GM12878 (cell line): ENCODE data around the gene ATP5F1D. TPM values are rescaled to one million over a fixed set of nuclear protein-coding genes. Genes with fewer than 3 reads are reported as not detected.

ENCODE experiments used
- ATAC-seq: fragments of 200-7000 bp; cut with Tn5 transposase; 3 replicates; pipeline ENCODE4 v1.9.1; 2020; ENCODE audit warnings: mild to moderate bottlenecking, moderate library complexity
- BruUV-seq: library from RNA; stranded (reverse); fragments of 400-500 nt; replicated peaks from 2 replicates; lab custom pipeline; 2021; lab: Mats Ljungman, UMichigan
- CTCF ChIA-PET: fragments of 300-600 bp; sonication (Branson Sonifier 250); formaldehyde crosslinking; extraction: SDS; loops from one replicate; lab custom pipeline; 2021; ENCODE audit warnings: inconsistent platforms; lab: Yijun Ruan, JAX
- POLR2A ChIA-PET: fragments of 350-600 bp; formaldehyde crosslinking; extraction: SDS; loops from one replicate; lab custom pipeline; 2021; ENCODE audit warnings: inconsistent platforms; lab: Charles Lee
- RAD21 ChIA-PET: fragments of 300-600 bp; sonication (Branson Sonifier 250); formaldehyde crosslinking; loops from one replicate; lab custom pipeline; 2023; ENCODE audit warnings: antibody characterized with exemption; ENCODE audit not compliant: unreplicated experiment; lab: Charles Lee
- SMC1A ChIA-PET: fragments of 300-600 bp; sonication (Branson Sonifier 250); formaldehyde crosslinking; loops from one replicate; lab custom pipeline; 2023; ENCODE audit not compliant: unreplicated experiment, uncharacterized antibody; lab: Charles Lee
- DNase-seq: peaks from one replicate; pipeline ENCODE4 v3.0.0-alpha.2; 2011; ENCODE audit warnings: low read depth, low spot score
- FAIRE-seq: peaks from 3 replicates; lab custom pipeline; 2011; peaks lifted over from hg19 to GRCh38; lab: Jason Lieb, UNC
- H2AFZ ChIP-seq: 2 replicates; pipeline ENCODE4 v1.6.0; 2011; ENCODE audit warnings: low read depth, low read length, control low read depth; ENCODE audit not compliant: control insufficient read depth
- H3K27ac ChIP-seq: 2 replicates; pipeline ENCODE4 v1.5.1; 2011; ENCODE audit warnings: control low read depth; ENCODE audit not compliant: control insufficient read depth, insufficient read depth
- H3K27me3 ChIP-seq, 2 experiments: replicated peaks in 1 of 2; 2 replicates each; pipeline versions ENCODE4 v1.6.0 to v1.6.1; 2011; ENCODE audit warnings: low read length in 1 of 2; ENCODE audit not compliant: control insufficient read depth in 2 of 2, insufficient read depth in 2 of 2
- H3K36me3 ChIP-seq, 2 experiments: 2 replicates each; pipeline ENCODE4 v1.5.1; 2011; ENCODE audit warnings: low read length in 1 of 2; ENCODE audit not compliant: control insufficient read depth in 2 of 2, insufficient read depth in 2 of 2
- H3K4me1 ChIP-seq: 2 replicates; pipeline ENCODE4 v1.6.1; 2011; ENCODE audit warnings: mild to moderate bottlenecking, low read length, moderate library complexity, mixed read lengths; ENCODE audit not compliant: control insufficient read depth, insufficient read depth
- H3K4me2 ChIP-seq: 2 replicates; pipeline ENCODE4 v1.6.0; 2011; ENCODE audit warnings: control low read depth; ENCODE audit not compliant: control insufficient read depth, insufficient read depth
- H3K4me3 ChIP-seq: fragments of 200-600 bp; sonication (generic); 2 replicates; pipeline ENCODE4 v1.5.1; 2016
- H3K79me2 ChIP-seq: 2 replicates; pipeline ENCODE4 v1.6.0; 2011; ENCODE audit warnings: low read length; ENCODE audit not compliant: control insufficient read depth, insufficient read depth
- H3K9ac ChIP-seq: 2 replicates; pipeline ENCODE4 v1.8.0; 2011; ENCODE audit warnings: low read length, control low read depth, mixed read lengths; ENCODE audit not compliant: control insufficient read depth, insufficient read depth
- H3K9me3 ChIP-seq: replicated peaks from 3 replicates; pipeline ENCODE4 v1.5.1; 2011; ENCODE audit warnings: mild to moderate bottlenecking, low read length; ENCODE audit not compliant: control insufficient read depth, insufficient read depth
- H4K20me1 ChIP-seq: 2 replicates; pipeline ENCODE4 v1.6.0; 2011; ENCODE audit not compliant: control insufficient read depth, insufficient read depth
- MEF2A ChIP-seq: IDR thresholded peaks from 2 replicates; pipeline ENCODE4 v1.6.1; 2011; ENCODE audit warnings: low read depth, mild to moderate bottlenecking, low read length, moderate library complexity; ENCODE audit not compliant: insufficient read depth
- MXI1 ChIP-seq: fragments of 150-350 bp; IDR thresholded peaks from 2 replicates; pipeline ENCODE4 v1.6.1; 2011; ENCODE audit warnings: low read depth, mild to moderate bottlenecking, inconsistent platforms, low read length, improper control_type of control experiment
- NFYB ChIP-seq: IDR thresholded peaks from 2 replicates; pipeline ENCODE4 v1.6.1; 2011; ENCODE audit warnings: low read depth, mild to moderate bottlenecking, low read length, improper control_type of control experiment, moderate library complexity; ENCODE audit not compliant: insufficient read depth
- PBX3 ChIP-seq: IDR thresholded peaks from 2 replicates; pipeline ENCODE4 v1.6.1; 2011; ENCODE audit warnings: mild to moderate bottlenecking, low read depth, low read length, moderate library complexity; ENCODE audit not compliant: insufficient replicate concordance
- PKNOX1 ChIP-seq: fragments of 450-650 bp; IDR thresholded peaks from 2 replicates; pipeline ENCODE4 v1.6.1; 2016; ENCODE audit warnings: mild to moderate bottlenecking
- RAD51 ChIP-seq: fragments of 450-650 bp; IDR thresholded peaks from 2 replicates; pipeline ENCODE4 v1.6.1; 2016; ENCODE audit warnings: moderate library complexity, mild to moderate bottlenecking, inconsistent platforms
- ZBTB4 ChIP-seq: fragments of 450-650 bp; formaldehyde crosslinking; IDR thresholded peaks from 2 replicates; pipeline ENCODE4 v1.4.0; 2022; ENCODE audit warnings: mild to moderate bottlenecking, moderate library complexity
- WGBS: methylation state at CpG from one replicate; pipeline ENCODE4 v1.1.6; 2016; ENCODE audit warnings: low lambda C conversion rate; ENCODE audit not compliant: insufficient replicate concordance, insufficient coverage; ENCODE audit errors: missing lambda C conversion rate; 5-methylcytosine and 5-hydroxymethylcytosine counted together
- in situ Hi-C: fragments of 300-500 bp; cut with MboI; formaldehyde crosslinking; loops from 9 replicates; pipeline ENCODE4 v1.14.3; 2018; ENCODE audit warnings: mixed read lengths
- intact Hi-C: fragments of 100-400 bp; cut with micrococcal nuclease; formaldehyde crosslinking; loops from one replicate; pipeline ENCODE4 v1.14.2; 2022; ENCODE audit not compliant: unreplicated experiment
- polyA plus RNA-seq, 11 experiments: library from polyadenylated mRNA; depleted of rRNA in 4 of 11; unstranded in 6 of 11; stranded (reverse) in 5 of 11; fragments of >200 nt; fragmentation: Nextera tagmentation in 4 of 11; fragmentation: Illumina TruSeq in 1 of 11; extraction: Ambion mirVana in 4 of 11; extraction: Trizol in 1 of 11; gene quantifications; 1 replicate in 1 of 11; 2 replicates in 10 of 11; pipeline versions ENCODE4 v1.2.1 to v1.2.3, GENCODE V29; 2011 to 2016; ENCODE audit warnings: inconsistent platforms in 2 of 11, missing spikeins in 2 of 11, low read depth in 1 of 11
- total RNA-seq, 4 experiments: library from RNA; depleted of rRNA in 3 of 4; stranded (reverse); fragments of >200 nt in 3 of 4; fragmentation: Illumina TruSeq in 1 of 4; extraction: Trizol in 1 of 4; gene quantifications; 2 replicates each; pipeline versions ENCODE4 v1.2.1 to v1.2.3, GENCODE V29; 2013 to 2021

The ATP5F1D gene
- total and polyA plus RNA-seq, 10 of the 15 experiments (the other 5 are each of a cell fraction or from before 2014, with no cell fraction given): 7.2 to 357 (median 49.5) TPM

- BruUV-seq: no TSS peak
- intact Hi-C loops: no loop called here
- FAIRE-seq (no peak), DNase-seq (no peak), ATAC-seq (no peak)
- CTCF ChIA-PET: interaction anchor here (0.6 kb wide), 2 partner anchors 213 to 317 kb away, joined by 3 to 5 read pairs; partner anchors contain the start of gene MED16
- H3K9me3 ChIP-seq: no peaks in the 10 kb centered on the region
- H3K4me3 ChIP-seq: no peak overlapping the region
- no peak overlapping the region for H3K9ac ChIP-seq
- peaks cover 6 to 12% of the 10 kb centered on the region in 2 experiments; a peak in 3 of 4 replicates for H3K36me3 ChIP-seq
- no peak overlapping the region for H3K27ac ChIP-seq
- TF ChIP-seq MXI1 (no peak), MEF2A (no peak)
- TF ChIP-seq, all 136 proteins: peak for 0
- peaks cover 27% of the 10 kb centered on the region for H3K4me1 ChIP-seq
- SMC1A ChIA-PET: no interaction called here
- POLR2A ChIA-PET: interaction anchor here (0.5 kb wide), 1 partner anchor 958 kb away, joined by 4 read pairs; no protein-coding TSS in a partner anchor
- RAD21 ChIA-PET: interaction anchor here (0.6 kb wide), 1 partner anchor 34 kb away, joined by 4 read pairs; no protein-coding TSS in a partner anchor
- H3K79me2 ChIP-seq: peaks cover 85% of the 10 kb centered on the region
- no peaks in the 10 kb centered on the region; the same call in none of the 2 replicates for H4K20me1 ChIP-seq
- in situ Hi-C loops: no loop called here
- no peak overlapping the region for H2AFZ ChIP-seq
- 98% methylated on average over 13 of the region's 13 CpGs for WGBS
- no peak overlapping the region for H3K4me2 ChIP-seq
- no peaks in the 10 kb centered on the region for H3K27me3 ChIP-seq
These were observed 31.4 kb upstream of the ATP5F1D start for GRCh38 chr19:1210227-1210538.

GRCh38 chr19:1211494-1212234, 29.9 kb upstream of the ATP5F1D start:
- Histone ChIP-seq H3K4me2 (no peak overlapping the region), H3K79me2 (peaks cover 83% of the 10 kb centered on the region), H4K20me1 (no peaks in the 10 kb centered on the region; the same call in none of the 2 replicates), H3K9me3 (no peaks in the 10 kb centered on the region), H3K27me3 (no peaks in the 10 kb centered on the region), H3K27ac (no peak overlapping the region), H3K4me3 (no peak overlapping the region), H3K9ac (no peak overlapping the region), H3K4me1 (peaks cover 26% of the 10 kb centered on the region), H3K36me3 (peaks cover 7 to 15% of the 10 kb centered on the region in 2 experiments; a peak in 3 of 4 replicates), H2AFZ (no peak overlapping the region)
- ATAC-seq: no peak
- no peak for FAIRE-seq
- TF ChIP-seq PBX3 (peak; percentile 29), NFYB (no peak), ZBTB4 (CRISPR knock-in tag) (no peak), RAD51 (no peak), PKNOX1 (peak; percentile 53)
- intact Hi-C loops: no loop called here
- 97% methylated on average over 33 of the region's 33 CpGs for WGBS
- ChIA-PET SMC1A (interaction anchor here (1.5 kb wide), 1 partner anchor 12 kb away, joined by 3 read pairs; no protein-coding TSS in a partner anchor), POLR2A (interaction anchor here (0.8 kb wide), 1 partner anchor 30 kb away, joined by 3 read pairs; the partner anchor contains the start of gene ATP5F1D), CTCF (interaction anchor here (1.1 kb wide), 1 partner anchor 99 kb away, joined by 3 read pairs; no protein-coding TSS in a partner anchor), RAD21 (no interaction called here)
- DNase-seq: no peak
- in situ Hi-C loops: no loop called here
- BruUV-seq: no TSS peak
